Hepatocyte (in vitro differentiated cells): Measurements from ENCODE around the gene ADORA2A. TPM values are rescaled to one million over a fixed set of nuclear protein-coding genes. Genes with fewer than 3 reads are reported as not detected.

Source experiments
- DNase-seq: peaks from one replicate; pipeline ENCODE4 v3.0.0-alpha.2; 2016; ENCODE audit warnings: low spot score
- H2AFZ ChIP-seq: fragments of 200-600 bp; sonication (generic); 2 replicates; pipeline ENCODE4 v1.6.0; 2016; ENCODE audit warnings: antibody characterized with exemption, mild to moderate bottlenecking
- H3K27ac ChIP-seq: fragments of 200-600 bp; sonication (generic); 2 replicates; pipeline ENCODE4 v1.5.1; 2016; ENCODE audit warnings: mild to moderate bottlenecking
- H3K27me3 ChIP-seq: fragments of 200-600 bp; sonication (generic); 2 replicates; pipeline ENCODE4 v1.6.1; 2016
- H3K36me3 ChIP-seq: fragments of 200-600 bp; sonication (generic); replicated peaks from 2 replicates; pipeline ENCODE4 v1.5.1; 2016; ENCODE audit warnings: low read depth; ENCODE audit not compliant: insufficient read depth
- H3K4me1 ChIP-seq: fragments of 200-600 bp; sonication (generic); 2 replicates; pipeline ENCODE4 v1.5.1; 2016; ENCODE audit warnings: mild to moderate bottlenecking, moderate library complexity; ENCODE audit not compliant: insufficient read depth
- H3K4me2 ChIP-seq: fragments of 200-600 bp; sonication (generic); 2 replicates; pipeline ENCODE4 v1.6.0; 2016
- H3K4me3 ChIP-seq: fragments of 200-600 bp; sonication (generic); 2 replicates; pipeline ENCODE4 v1.5.1; 2016; ENCODE audit warnings: mild to moderate bottlenecking
- H3K79me2 ChIP-seq: fragments of 200-600 bp; sonication (generic); 2 replicates; pipeline ENCODE4 v1.6.0; 2017; ENCODE audit warnings: mild to moderate bottlenecking
- H3K9me2 ChIP-seq: fragments of 200-600 bp; sonication (generic); replicated peaks from 2 replicates; pipeline ENCODE4 v1.6.0; 2017; ENCODE audit warnings: mild to moderate bottlenecking; ENCODE audit not compliant: insufficient read depth
- H3K9me3 ChIP-seq: fragments of 200-600 bp; sonication (generic); 2 replicates; pipeline ENCODE4 v1.5.1; 2016; ENCODE audit warnings: low read depth, mild to moderate bottlenecking
- H4K20me1 ChIP-seq: fragments of 200-600 bp; sonication (generic); 2 replicates; pipeline ENCODE4 v1.6.0; 2016; ENCODE audit warnings: mild to moderate bottlenecking; ENCODE audit not compliant: insufficient read depth, poor library complexity, severe bottlenecking
- EZH2 ChIP-seq: fragments of 200-600 bp; sonication (generic); IDR thresholded peaks from 2 replicates; pipeline ENCODE4 v1.6.1; 2016; ENCODE audit warnings: antibody characterized with exemption, mild to moderate bottlenecking, borderline replicate concordance
- EZH2phosphoT487 ChIP-seq: fragments of 200-600 bp; sonication (generic); IDR thresholded peaks from one replicate; pipeline ENCODE4 v1.6.1; 2018; ENCODE audit warnings: antibody characterized with exemption, mild to moderate bottlenecking, low read depth, moderate library complexity; ENCODE audit not compliant: unreplicated experiment, severe bottlenecking
- WGBS: methylation state at CpG from one replicate; pipeline ENCODE4 v1.1.6; 2016; ENCODE audit warnings: low lambda C conversion rate; ENCODE audit errors: missing lambda C conversion rate; 5-methylcytosine and 5-hydroxymethylcytosine counted together
- polyA plus RNA-seq: library from polyadenylated mRNA; unstranded; fragments of >200 nt; fragmentation: Nextera tagmentation; extraction: Ambion mirVana; gene quantifications from 2 replicates; pipeline ENCODE4 v1.2.1, GENCODE V29; 2016
- total RNA-seq: library from RNA; depleted of rRNA; stranded (reverse); fragments of >200 nt; gene quantifications from 2 replicates; pipeline ENCODE4 v1.2.3, GENCODE V29; 2014
- TF ChIP-seq, protein P1 (sequence below): fragments of 200-600 bp; sonication (generic); IDR thresholded peaks from 2 replicates; pipeline ENCODE4 v1.5.1; 2016; ENCODE audit warnings: antibody characterized with exemption, mild to moderate bottlenecking; ENCODE audit not compliant: poor library complexity

ADORA2A gene
- total and polyA plus RNA-seq, 2 experiments from 2014 or later = 1.2 to 3.3 TPM

DNA sequence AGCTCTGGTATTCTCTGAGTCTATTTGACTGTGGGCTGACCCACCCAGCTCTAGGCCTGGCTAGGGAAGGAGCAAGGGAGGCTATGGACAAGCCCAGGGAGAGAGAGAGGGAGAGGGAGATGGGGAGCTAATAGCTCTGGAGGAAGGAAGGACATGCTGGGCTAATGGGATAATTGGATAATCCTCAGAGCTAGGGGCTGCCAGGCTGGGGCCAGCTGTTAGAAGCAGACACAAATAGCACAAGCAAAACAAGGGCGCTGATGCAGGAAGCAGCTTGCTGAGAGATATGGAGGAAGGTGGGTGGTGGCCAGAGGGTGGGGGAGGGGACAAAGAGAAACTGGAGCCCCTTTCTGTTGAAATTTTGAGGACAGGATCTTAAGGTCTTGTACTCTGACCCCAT lies 23.2 kb downstream of the ADORA2A start:
- no peaks in the 10 kb centered on the region for H3K4me1 ChIP-seq
- no peak for TF ChIP-seq EZH2
- no peak for TF ChIP-seq EZH2phosphoT487
- TF ChIP-seq, protein P1, sequence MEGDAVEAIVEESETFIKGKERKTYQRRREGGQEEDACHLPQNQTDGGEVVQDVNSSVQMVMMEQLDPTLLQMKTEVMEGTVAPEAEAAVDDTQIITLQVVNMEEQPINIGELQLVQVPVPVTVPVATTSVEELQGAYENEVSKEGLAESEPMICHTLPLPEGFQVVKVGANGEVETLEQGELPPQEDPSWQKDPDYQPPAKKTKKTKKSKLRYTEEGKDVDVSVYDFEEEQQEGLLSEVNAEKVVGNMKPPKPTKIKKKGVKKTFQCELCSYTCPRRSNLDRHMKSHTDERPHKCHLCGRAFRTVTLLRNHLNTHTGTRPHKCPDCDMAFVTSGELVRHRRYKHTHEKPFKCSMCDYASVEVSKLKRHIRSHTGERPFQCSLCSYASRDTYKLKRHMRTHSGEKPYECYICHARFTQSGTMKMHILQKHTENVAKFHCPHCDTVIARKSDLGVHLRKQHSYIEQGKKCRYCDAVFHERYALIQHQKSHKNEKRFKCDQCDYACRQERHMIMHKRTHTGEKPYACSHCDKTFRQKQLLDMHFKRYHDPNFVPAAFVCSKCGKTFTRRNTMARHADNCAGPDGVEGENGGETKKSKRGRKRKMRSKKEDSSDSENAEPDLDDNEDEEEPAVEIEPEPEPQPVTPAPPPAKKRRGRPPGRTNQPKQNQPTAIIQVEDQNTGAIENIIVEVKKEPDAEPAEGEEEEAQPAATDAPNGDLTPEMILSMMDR = no peak
- H3K27me3 ChIP-seq = no peaks in the 10 kb centered on the region
- DNase-seq = no peak
- H3K79me2 ChIP-seq = no peaks in the 10 kb centered on the region
- no peak overlapping the region for H3K4me3 ChIP-seq
- H3K36me3 ChIP-seq = no peaks in the 10 kb centered on the region
- H4K20me1 ChIP-seq = no peaks in the 10 kb centered on the region
- no peak overlapping the region for H3K4me2 ChIP-seq
- no peak overlapping the region for H2AFZ ChIP-seq
- H3K9me2 ChIP-seq = no peaks in the 10 kb centered on the region
- no peaks in the 10 kb centered on the region for H3K9me3 ChIP-seq
- H3K27ac ChIP-seq = no peak overlapping the region
- WGBS = 56% methylated on average over 1 of the region's 1 CpG

DNA sequence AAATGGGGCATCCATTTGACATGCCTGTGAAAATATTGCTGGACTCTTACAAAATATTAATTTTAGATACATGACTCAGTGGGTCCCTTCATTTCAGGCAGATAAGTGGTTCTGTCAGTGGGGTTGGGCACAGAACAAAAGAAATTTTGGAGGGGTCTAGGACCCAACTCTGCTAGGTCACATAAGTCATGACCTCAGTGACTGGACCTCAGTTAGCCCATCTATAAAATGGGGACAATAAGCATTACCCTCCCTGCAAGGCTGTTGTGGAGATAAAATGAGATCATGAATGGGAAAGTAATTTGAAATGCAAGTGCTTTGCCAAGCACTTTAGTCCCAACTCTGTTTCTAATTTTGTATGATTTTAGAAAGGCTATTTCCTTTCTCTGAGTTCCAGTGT lies 23.8 kb downstream of the ADORA2A start:
- no peaks in the 10 kb centered on the region for H3K27me3 ChIP-seq
- no peak overlapping the region for H3K4me3 ChIP-seq
- no peak overlapping the region for H3K27ac ChIP-seq
- DNase-seq = no peak
- H3K36me3 ChIP-seq = no peaks in the 10 kb centered on the region
- H3K9me3 ChIP-seq = no peaks in the 10 kb centered on the region
- H3K4me1 ChIP-seq = no peaks in the 10 kb centered on the region
- H3K4me2 ChIP-seq = no peak overlapping the region
- H3K9me2 ChIP-seq = no peaks in the 10 kb centered on the region
- no peak overlapping the region for H2AFZ ChIP-seq
- no peaks in the 10 kb centered on the region for H3K79me2 ChIP-seq
- no peak for TF ChIP-seq EZH2
- TF ChIP-seq, protein P1 = no peak
- TF ChIP-seq EZH2phosphoT487 = no peak
- H4K20me1 ChIP-seq = no peaks in the 10 kb centered on the region

DNA sequence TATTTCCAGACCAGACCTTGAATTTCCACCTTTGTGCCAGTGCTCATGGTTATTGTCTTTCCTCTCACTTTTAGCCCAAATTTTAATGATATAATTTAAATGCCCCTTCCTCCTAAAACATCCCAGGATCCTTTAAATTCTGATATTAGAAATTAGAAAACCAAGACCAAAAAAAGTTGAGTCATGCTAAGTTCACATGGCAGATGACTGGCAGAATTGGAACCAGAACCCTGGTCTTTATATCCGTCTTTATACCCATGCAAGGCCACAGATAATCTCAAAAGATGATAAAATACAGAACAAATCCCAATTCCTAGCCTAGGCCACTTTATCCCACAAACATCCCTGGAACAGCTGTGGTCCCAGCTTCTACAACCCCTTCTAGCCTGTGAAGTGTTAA lies 26.5 kb downstream of the ADORA2A start:
- Histone ChIP-seq H4K20me1 (no peaks in the 10 kb centered on the region), H3K36me3 (no peaks in the 10 kb centered on the region), H3K27me3 (no peaks in the 10 kb centered on the region), H3K4me1 (no peaks in the 10 kb centered on the region), H3K4me3 (no peak overlapping the region), H3K27ac (no peak overlapping the region), H3K9me3 (no peaks in the 10 kb centered on the region), H3K79me2 (no peaks in the 10 kb centered on the region), H2AFZ (no peak overlapping the region), H3K9me2 (no peaks in the 10 kb centered on the region), H3K4me2 (no peak overlapping the region)
- TF ChIP-seq EZH2phosphoT487 (no peak), EZH2 (no peak)
- TF ChIP-seq, protein P1 = no peak
- WGBS = 92% methylated on average over 1 of the region's 1 CpG
- DNase-seq = no peak

DNA sequence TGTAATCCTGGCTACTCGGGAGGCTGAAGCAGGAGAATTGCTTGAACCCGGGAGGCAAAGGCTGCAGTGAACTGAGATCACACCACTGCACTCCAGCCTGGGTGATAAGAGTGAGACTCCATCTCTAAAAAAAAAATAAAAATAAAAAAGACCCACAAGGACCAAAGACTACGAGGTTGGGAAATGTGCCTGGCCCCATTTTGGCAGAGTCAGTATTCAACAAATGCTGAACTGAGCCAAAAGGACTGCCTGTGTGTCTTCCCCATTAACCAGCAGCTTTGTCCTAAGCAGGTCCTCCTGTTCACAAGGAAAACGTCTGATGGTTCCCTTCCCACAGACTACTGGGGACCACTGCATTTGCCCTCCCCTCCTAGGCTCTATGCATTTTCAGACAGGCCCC lies 27.6 kb downstream of the ADORA2A start:
- H4K20me1 ChIP-seq = no peaks in the 10 kb centered on the region
- peaks cover 6% of the 10 kb centered on the region for H3K4me1 ChIP-seq
- DNase-seq = no peak
- H2AFZ ChIP-seq = no peak overlapping the region
- H3K4me2 ChIP-seq = no peak overlapping the region
- H3K79me2 ChIP-seq = no peaks in the 10 kb centered on the region
- TF ChIP-seq EZH2phosphoT487 (no peak), EZH2 (no peak)
- TF ChIP-seq, protein P1 = no peak
- WGBS = 90% methylated on average over 4 of the region's 4 CpGs
- H3K27ac ChIP-seq = no peak overlapping the region
- no peaks in the 10 kb centered on the region for H3K9me3 ChIP-seq
- no peaks in the 10 kb centered on the region for H3K27me3 ChIP-seq
- no peak overlapping the region for H3K4me3 ChIP-seq
- no peaks in the 10 kb centered on the region for H3K36me3 ChIP-seq
- H3K9me2 ChIP-seq = no peaks in the 10 kb centered on the region
